ENCODE data around the gene NES.

The NES gene

GRCh38 chr1:156618853-156619581 is 58.2 kb downstream of the NES start, which contains the start of gene HAPLN2:
TSS of gene HAPLN2 (plus strand) at chr1:156619415. CDS start at chr1:156623491, 4,076 bp downstream.
- no peak for DNase-seq (ENCODE audit: low read depth)

All from activated T-helper 9 cell treated with anti-CD3 and anti-CD28 coated beads, Interleukin-2, amount 50 U/mL, for 16 hours (primary cell).